GM12892 (cell line): ENCODE data around the gene MEN1.

Experiments
- POLR2A ChIP-seq: IDR thresholded peaks from 2 replicates; pipeline ENCODE4 v1.6.1; 2011; ENCODE audit warnings: low read depth, low read length, control low read depth
- POLR2AphosphoS5 ChIP-seq: IDR thresholded peaks from 2 replicates; pipeline ENCODE4 v1.6.1; 2011; ENCODE audit warnings: low read depth, low read length, control low read depth
- TAF1 ChIP-seq: IDR thresholded peaks from 2 replicates; pipeline ENCODE4 v1.6.1; 2011; ENCODE audit warnings: low read depth, mild to moderate bottlenecking, control low read depth, low read length, borderline replicate concordance

GRCh38 chr11:64791781-64792291 is 18.5 kb downstream of the MEN1 start:
- TF ChIP-seq POLR2A (no peak), TAF1 (no peak), POLR2AphosphoS5 (no peak)
